HPDE6-E6E7 (cell line): ENCODE measurements around the gene JSRP1.

ENCODE experiments used
- DNase-seq: peaks from one replicate; pipeline ENCODE4 v3.0.0; 2011; ENCODE audit warnings: missing footprints; ENCODE audit errors: extremely low spot score

JSRP1 gene

DNA sequence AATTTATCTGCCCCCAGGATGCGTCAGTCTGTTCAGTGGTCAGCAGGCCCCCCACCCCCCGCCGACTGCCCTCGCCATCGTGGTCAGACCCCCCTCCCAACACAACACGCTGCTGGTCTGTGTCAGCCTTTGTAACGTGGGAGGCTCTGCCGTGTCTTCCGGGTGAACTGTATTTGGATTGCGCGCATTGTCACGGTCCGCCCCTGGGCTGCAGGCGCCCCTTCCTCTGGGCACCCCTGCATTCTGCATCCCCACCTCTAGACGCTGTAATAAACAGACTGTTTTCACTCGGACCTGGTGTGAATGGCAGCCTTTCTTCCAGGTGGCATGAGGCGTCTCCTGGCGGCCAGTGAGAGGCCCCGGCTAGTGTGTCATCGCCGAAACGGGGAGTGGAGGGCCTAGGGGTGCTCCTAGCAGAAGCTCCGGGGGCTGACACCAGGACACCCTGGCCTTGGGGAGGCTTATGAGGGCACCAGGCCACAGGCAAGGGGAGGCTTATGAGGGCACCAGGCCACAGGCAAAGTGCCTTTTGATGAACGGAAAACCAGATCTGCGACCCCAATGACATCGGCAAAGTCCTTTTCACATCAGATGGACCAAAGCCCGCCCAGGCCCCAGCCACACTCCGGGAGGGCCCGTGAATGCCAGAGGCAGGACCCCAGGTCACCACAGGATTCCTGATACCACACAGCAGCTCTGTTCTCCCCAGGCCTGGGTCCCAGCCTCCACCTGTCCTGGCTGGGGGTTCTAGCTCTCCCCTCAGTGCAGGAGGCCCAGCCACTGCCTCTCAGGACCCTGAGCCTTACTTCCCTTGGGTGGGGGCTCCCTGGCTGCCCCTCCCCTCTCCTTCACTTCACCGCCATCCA is 23.7 kb downstream of the JSRP1 start:
- DNase-seq = no peak

GRCh38 chr19:2231621-2232221 is 24.5 kb downstream of the JSRP1 start:
- DNase-seq = no peak

GRCh38 chr19:2230807-2231533 is 25.2 kb downstream of the JSRP1 start:
- no peak for DNase-seq

DNA sequence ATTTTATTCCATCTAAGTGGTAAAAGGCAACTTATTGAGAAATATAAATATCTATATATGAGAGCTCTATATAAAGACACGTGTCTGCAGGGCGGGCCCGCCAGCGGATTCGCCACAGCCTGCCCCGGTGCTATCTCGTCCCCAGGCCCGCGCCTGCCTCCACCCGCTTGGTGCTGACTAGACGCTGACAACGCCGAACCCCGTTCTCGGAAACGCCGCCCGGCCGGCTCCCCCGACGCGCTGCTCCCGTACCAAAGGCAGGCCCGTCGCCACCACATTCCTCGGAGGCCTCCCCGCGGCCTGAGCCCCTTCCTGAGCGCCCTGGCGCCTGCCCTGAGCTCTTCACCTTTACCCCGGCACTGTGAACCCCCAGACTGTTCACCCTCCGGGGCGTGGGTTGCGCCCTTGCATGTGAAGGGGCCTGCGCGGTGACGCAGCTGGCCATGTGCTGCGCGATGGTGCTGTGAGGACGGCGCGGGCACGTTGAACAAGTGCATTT is 26.1 kb downstream of the JSRP1 start:
- no peak for DNase-seq

- DNase-seq = no peak
These were observed 26.8 kb downstream of the JSRP1 start for GRCh38 chr19:2229103-2230032.

DNA sequence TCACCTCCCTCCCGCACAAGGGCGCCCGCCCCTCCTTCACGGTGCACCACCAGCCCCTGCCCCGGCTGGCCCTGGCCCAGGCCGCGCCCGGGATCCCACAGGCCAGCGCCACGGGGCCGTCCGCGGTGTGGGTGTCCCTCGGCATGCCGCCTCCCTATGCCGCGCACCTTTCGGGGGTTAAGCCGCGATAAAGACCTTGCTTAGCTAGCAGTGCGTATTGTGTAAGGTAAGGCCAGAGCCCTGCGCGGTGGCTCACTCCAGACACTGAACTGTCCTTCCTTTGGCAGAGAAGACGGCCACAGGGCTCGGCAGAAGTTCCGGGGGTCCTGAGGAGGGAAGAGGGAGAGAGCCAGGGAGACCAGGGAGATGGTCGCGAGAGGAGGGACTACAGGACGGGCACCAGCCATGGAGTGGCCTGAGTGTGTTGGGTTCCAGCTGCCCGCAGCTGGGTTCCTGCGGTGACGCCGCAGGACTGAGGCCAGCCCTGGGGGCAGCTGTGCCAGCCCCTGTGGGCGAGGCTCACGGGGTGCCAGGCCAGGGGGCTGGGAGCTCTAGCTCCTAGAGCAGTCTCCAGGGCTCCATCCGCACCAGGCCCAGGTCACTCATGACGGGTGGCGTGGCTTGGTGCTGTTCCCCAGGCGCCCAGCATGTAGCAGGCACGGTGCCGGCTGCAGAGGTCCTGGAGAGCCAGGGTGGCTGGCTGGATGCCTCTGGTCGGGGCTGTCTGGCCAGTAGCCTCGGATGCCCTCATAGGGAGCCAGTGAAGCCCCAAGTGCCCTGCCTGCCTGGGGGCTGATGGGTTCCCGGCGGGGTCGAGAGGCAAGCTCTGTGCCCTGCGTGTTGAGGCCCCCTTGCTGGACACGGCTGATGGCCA is 27.8 kb downstream of the JSRP1 start:
- no peak for DNase-seq

DNA sequence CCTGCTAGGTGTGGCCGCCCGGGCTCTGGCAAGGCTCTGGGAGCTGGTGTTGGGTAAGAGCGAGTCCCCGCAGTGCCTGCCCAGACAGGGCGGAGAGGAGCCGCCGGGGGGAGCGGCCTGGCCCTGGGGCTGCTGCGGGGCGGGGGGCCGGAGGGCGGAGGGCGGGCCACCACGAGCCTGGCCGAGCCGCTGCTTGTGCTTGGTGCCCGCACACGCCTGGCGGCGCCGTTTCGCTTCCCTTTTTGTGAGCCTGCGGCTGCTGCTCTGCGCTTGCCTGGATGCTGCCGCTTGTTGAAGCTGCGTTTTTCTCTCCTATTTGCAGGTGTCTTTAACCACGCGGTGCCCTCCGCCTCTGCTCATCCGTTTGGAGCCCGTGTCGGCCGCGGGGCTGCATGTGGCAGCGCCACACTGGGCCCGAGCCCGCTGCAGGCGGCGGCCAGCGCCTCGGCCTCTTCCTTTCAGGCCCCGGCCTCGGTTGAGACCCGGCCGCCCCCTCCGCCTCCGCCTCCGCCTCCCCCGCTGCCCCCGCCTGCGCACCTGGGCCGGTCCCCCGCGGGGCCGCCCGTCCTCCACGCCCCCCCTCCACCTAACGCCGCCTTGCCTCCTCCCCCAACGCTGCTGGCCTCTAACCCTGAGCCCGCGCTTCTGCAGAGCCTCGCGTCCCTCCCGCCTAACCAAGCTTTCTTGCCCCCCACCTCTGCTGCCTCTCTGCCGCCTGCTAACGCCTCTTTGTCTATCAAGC is 28.6 kb downstream of the JSRP1 start:
- no peak for DNase-seq

DNA sequence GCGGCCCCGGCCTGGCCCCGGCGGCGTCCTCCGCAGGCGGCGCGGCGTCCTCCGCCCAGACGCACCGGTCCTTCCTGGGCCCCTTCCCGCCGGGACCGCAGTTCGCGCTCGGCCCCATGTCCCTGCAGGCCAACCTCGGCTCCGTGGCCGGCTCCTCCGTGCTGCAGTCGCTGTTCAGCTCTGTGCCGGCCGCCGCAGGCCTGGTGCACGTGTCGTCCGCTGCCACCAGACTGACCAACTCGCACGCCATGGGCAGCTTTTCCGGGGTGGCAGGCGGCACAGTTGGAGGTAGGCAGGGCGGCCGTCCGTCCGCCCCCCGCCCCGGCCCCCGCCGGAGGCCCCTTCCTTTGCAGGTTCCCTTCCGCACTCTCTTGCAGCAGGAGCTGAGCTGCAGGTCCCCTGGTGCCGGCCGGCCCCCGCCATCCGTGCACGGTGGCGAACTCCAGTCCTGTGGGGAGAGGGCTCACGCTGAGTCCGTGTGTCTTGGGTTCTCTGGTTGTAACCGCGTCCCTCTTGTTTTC is 29.3 kb downstream of the JSRP1 start:
- no peak for DNase-seq

DNA sequence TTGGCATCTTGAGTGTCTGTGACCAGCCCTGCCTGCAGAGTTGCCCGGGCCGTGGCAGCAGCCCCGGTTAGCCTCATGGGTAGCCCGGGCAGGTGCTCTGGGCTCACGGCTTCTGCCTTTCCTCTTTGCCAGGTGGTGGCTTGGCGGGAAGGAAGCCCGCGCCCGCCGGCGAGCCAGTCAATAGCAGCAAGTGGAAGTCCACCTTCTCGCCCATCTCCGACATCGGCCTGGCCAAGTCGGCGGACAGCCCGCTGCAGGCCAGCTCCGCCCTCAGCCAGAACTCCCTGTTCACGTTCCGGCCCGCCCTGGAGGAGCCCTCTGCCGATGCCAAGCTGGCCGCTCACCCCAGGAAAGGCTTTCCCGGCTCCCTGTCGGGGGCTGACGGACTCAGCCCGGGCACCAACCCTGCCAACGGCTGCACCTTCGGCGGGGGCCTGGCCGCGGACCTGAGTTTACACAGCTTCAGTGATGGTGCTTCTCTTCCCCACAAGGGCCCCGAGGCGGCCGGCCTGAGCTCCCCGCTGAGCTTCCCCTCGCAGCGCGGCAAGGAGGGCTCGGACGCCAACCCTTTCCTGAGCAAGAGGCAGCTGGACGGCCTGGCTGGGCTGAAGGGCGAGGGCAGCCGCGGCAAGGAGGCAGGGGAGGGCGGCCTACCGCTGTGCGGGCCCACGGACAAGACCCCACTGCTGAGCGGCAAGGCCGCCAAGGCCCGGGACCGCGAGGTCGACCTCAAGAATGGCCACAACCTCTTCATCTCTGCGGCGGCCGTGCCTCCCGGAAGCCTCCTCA is 30.0 kb downstream of the JSRP1 start:
- DNase-seq = no peak

DNA sequence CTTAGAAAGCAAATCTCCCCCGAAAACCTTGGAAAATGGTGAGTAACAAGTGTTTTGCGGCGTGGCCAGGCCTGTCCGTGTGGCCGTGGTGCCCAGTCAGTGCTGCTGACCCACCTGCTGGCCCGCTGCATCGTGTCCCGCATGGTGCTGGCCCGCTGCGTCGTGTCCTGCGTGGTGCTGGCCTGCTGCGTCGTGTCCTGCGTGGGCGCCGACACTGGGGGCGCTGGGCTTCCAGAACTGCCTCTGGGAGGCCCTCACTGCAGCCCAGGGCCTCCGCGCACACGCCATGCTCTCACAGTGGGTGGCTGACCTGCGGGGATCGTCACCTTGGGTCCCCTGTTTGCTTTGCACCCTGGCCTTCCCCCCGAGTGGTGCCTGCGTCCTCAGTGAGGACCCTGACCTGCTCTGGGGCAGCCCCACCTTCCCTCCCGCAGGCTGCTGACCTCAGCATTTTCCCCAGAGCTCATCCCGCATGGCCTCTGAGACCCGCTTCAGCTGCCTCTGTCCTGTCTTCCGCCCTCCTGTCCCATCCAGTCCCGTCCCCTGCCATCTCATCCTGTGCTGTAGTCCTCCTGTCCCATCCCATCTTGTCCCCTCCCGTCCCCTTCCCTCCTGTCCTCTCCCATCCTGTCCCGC is 30.7 kb downstream of the JSRP1 start:
- no peak for DNase-seq

DNA sequence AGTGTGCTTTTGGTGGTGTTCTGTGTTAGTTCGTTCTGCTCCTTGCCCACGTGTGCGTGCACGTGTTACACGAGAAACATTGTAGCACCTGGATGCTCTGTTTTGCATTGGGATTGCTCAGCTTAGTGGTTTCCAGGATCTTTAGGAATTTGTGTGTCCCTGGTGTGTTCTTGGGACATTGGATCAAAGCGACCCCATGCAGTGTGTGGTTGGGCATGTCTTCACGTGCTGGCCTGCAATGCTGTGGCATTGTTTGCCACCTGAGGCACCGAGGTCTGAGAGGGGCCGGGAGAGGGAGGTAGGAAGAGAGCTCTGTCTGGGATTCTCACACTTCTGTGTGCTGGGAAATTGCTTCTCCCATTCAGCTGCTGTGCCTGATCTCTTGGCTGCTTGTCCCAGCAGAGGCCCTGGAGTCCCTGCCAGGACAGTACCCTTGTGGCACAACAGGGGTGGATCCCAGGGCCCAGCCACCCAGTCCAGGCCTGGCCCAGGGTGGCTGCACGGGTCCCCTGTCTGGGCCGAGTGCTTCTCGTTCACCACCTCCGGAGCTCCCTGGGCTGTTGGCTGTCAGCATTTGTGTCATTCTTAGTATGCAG is 31.4 kb downstream of the JSRP1 start:
- no peak for DNase-seq

DNA sequence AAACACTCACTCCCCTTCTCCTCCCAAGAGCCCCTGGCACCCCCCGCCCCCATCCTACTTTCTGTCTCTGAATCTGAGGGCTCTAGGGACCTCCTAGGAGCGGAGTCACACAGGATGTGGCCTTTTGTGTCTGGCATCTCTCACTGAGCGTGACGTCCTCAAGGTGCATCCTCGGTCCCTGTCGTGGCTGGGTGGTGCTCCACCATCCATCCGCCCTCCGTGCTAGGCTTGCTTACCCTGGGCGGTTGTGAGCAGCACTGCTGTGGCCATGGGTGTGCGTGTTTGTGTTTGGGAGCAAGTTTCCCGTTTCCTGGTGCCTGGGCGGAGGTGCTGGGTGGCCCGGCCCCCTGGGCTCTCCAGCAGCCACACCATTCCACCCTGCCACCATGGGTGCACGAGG is 32.3 kb downstream of the JSRP1 start:
- DNase-seq = no peak

DNA sequence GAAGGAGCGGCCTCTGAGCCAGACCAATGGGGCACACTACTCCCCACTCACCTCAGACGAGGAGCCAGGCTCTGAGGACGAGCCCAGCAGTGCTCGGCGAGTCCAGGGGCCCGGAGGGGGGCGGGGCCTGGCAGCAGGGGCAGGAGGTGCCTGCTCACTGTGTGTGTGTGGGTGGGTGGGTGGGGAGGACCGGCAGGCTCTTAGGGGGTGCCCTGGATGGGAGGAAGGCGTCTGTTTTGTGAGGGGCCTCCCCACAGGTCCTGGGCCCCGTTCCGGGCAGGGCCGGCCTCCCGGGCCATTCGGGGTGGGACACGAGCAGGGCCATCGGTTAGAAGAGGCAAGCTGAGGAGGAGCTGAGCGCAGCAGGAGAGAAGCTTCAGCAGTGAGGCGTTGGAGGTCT is 32.8 kb downstream of the JSRP1 start:
- DNase-seq = no peak

DNA sequence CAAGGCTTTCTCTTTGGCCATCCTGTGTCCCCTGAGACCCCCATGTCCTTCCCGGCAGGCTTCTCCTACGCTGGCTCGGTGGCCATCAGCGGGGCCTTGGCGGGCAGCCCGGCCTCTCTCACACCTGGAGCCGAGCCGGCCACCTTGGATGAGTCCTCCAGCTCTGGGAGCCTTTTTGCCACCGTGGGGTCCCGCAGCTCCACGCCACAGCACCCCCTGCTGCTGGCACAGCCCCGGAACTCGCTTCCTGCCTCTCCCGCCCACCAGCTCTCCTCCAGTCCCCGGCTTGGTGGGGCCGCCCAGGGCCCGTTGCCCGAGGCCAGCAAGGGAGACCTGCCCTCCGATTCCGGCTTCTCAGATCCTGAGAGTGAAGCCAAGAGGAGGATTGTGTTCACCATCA is 34.3 kb downstream of the JSRP1 start:
- DNase-seq = no peak

GRCh38 chr19:2221250-2221831 is 34.9 kb downstream of the JSRP1 start:
- no peak for DNase-seq

GRCh38 chr19:2219726-2220125 is 36.5 kb downstream of the JSRP1 start:
- DNase-seq = no peak

DNA sequence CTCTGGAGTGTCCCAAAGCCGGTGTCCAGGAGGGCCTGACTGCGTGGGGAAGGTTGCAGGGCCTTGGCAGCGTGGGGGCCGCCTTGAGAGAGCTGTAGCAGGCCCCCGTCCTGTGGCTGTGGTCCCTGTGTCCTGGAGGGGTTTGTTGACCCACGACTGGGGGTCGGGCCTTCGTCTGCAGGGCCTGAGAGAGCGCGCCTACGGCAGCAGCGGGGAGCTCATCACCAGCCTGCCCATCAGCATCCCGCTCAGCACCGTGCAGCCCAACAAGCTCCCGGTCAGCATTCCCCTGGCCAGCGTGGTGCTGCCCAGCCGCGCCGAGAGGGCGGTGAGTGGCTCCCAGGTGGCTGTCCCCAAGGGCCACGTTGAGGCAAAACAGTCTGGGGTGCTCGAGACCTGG is 38.6 kb downstream of the JSRP1 start:
- DNase-seq = no peak
